HG02970 (cell line): Measurements from ENCODE around the gene PPIL4.
"Not testable (repeated sequence)": the region's sequence is repeated elsewhere in the genome, so short reads cannot be mapped to it uniquely, and the experiment has no call there.

Experiments used
- ATAC-seq: cut with Tn5 transposase; IDR thresholded peaks from one replicate; pipeline ENCODE4 v1.9.1; 2021; ENCODE audit warnings: mild to moderate bottlenecking, moderate library complexity, moderate number of reproducible peaks; ENCODE audit not compliant: unreplicated experiment, low FRiP score

PPIL4 gene

DNA sequence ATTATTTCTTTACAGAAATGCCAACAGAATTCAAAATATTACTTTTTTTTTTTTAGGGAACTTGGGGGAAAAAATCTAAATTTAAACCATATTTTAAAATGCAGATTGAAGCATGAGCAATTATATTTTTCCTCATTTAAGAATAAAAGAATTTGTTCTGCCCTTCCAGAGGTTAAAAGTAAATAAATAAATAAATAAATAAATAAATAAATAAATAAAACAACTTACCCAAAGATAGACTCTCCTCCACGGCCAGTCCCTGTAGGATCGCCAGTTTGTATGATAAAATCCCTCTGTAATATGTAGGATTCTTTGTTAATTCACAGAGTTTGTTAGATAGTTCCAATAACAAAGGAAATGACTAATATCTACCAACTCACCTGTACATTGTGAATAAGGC lies 4.7 kb downstream of the PPIL4 start:
- ATAC-seq, result no peak

DNA sequence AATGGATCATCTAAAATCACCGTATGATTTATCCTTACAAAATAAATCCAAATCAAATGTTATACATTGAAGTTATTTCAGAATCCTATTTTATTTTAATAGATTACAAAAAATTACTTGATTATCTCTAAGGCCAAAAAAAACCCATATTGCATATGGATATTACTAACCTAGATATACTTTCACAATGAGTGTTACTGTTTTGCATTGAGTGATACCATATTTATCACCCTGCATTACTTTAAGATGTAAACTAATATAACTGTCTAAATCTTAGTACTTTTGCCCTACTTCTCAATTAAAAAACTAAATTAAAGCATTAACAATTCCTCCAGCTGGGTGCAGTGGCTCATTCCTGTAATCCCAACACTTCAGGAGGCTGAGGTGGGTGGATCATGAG lies 11.1 kb downstream of the PPIL4 start:
- ATAC-seq, result no peak

DNA sequence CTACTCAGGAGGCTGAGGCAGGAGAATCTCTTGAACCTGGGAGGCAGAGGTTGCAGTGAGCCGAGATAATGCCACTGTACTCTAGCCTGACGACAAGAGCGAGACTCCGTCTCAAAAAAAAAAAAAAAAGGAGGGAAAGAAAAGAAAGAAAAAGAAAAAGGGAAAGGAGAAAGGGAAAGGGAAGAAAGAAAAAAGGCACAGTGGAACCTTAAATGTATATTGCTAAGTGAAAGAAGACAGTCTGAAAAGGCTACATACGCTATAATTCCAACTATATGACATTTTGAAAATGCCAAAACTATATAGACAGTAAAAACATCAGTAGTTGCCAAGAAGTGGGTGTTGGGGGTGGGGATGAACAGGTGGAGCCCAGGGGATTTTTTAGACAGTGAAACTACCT lies 16.2 kb downstream of the PPIL4 start:
- no peak for ATAC-seq

DNA sequence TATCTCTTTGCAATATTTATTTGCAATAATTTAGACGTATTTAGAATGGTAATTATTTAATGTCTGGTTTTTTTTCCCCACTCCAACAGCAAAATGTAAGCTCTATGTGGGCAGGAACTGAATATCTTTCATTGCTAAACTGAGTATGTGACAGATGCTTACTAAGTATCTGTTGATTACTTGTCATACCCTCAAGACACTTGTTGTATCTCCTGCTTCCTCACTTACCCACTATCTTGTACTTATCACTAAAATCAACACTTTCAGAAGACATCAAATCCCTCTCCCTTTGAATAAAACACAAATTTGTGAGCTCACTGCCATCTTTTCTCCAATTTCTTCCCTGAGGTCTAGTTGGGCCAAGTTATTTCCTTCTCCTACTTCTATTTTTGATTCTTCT lies 30.3 kb downstream of the PPIL4 start:
- ATAC-seq, result no peak

DNA sequence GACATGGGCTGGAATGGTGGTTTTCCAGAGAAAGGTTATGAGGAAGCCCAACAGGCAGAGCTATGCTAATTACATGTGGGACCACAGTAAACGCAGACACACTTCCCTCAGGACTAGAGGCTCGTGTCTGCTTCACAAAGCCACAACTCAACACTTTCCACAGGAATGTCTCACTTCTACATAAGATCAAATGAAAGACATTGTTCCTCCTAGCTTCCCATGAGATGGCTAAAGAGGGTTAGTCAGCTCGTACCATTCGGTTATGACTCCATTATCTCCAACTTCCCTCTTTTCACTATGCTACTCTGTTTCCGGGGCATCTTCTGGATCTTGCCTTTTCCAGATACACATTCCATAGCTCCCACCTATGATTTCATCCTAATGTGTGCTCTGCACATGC lies 31.9 kb downstream of the PPIL4 start:
- no peak for ATAC-seq

DNA sequence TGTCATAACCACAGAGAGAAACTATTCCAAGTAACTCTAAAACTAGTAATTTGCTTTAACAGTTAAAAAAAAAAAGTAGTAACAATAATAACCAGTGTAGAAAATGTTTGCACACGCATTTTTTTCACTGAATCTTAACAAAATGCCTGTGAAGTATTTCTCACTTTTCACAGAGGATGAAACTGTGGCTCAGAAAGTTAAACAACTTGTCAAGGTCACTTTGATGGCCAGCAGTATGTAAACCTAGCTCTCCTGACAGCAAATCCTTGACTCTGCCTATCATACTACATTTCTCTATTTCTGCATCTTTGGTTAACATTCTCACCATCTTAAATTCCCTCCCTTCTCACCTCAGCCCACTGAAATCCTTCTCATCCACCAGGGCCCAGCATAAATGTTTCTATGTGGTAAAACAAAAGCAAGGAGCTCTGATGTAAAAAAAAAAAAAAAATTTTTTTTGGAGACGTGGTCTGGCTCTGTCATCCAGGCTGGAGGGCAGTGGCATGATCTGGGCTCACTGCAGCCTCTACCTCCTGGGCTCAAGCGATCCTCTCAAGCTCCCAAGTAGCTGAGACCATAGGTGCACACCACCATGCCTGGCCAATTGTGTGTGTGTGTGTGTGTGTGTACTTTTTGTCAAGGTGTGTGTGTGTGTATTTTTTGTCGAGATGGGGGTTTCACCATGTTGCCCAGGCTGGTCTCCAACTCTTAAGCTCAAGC lies 34.9 kb downstream of the PPIL4 start:
- ATAC-seq, result no peak

DNA sequence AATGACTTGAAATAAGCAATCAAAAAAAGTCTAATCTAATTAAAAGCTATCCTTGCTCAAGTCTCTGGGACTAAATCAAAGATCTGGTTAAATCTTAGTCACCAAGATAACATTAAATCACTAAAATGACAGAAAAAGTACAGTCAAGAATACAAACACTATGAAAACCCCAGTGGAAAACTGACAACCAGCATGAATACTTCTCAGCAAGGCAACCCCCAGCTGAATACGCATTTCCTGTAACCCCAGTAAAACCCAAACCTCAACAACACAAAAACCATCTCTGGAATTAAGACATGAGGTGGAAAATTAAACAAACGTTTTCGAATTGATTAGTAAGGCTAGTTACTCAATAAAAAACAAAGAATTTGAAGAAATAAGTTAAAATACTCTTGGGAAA lies 37.4 kb downstream of the PPIL4 start:
- ATAC-seq, result no peak

DNA sequence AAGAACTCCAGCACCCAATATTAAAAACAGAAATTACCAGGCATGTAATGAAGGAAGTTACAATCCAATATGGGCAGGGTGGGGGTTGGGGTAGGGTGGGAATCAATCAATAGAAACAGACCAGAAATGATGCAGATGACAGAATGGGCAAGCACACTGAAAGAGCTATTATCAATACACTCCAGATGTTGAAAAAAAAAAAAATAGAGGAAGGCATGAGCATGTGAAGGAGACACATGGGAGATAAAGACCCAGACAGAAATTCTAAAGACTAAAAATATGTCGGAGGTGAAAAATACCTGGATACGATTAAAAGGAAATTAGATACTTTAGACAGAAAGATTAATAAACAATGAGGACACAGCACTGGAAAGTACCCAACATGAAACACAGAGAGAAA lies 42.0 kb downstream of the PPIL4 start:
- ATAC-seq, result no peak

DNA sequence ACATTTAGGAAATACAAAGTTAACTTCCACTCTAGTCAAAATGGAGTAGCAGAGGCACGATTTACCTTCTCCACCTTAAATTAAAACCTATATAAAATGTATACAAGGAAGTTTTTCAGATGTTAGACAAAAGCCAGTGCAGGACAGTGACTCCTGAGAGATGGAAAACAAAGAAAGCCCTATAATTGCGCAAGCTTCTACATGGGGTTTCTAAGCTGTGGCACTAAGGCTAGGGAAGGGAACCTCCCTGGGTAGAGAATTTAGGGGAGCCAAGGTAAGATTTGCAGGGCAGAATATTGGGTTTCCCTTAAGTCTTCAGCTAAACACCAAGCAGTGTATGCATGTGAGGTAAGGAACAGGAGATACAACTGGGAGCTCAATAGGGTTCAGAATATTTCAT lies 42.6 kb downstream of the PPIL4 start:
- ATAC-seq, result no peak

DNA sequence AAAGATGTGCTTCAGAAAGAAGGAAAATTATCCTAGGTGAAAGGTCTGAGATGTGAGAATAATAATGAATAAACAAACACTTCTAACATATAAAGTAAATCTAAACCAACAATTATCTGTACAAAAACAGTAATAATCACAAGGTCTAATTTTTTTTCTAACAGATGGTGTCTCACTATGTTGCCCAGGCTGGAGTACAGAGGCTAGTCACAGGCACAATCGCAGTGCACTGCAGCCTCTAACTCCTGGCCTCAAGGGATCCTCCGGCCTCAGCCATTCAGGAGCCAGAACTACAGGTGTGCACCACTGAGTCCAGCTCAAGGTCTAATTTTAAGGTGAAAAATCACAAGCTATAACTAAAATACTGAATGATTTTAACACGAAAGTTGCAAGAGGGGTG lies 44.1 kb downstream of the PPIL4 start:
- ATAC-seq, result no peak

DNA sequence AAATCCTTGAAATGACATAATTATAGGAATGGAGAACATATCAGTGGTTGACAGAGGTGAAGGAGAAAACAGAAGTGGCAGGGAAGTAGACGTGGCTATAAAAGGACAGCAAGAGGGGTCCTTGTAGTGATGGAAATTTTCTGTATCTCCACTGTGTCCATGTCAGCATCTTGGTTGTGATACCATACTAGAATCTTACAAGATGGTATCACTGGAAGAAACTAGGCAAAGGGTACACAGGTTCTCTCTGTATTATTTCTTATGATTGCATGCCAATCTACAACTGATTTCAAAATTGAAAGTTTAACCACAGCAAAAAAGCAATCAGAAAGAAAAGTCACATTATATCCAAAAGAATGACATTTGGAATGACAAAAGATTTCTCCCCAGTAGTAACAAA lies 44.6 kb downstream of the PPIL4 start:
- no peak for ATAC-seq

DNA sequence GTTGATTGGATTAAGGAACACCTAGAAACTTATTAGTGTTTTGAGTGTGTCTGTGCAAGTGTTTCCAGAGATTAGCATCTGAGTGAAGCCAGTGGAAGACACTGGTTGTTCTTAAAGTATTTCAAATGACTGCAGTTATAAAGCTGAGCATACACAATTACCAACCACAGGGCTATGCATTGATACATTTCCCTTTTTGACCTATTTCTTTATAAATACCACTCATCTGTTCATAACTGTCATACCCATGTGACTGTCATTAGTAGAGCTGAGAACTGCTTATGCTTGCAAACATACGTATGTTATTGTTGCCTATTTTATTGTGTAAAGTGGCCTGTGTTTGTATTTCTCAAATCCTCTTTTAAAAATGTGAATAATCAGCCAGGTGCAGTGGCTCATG lies 45.7 kb downstream of the PPIL4 start:
- ATAC-seq, result no peak

DNA sequence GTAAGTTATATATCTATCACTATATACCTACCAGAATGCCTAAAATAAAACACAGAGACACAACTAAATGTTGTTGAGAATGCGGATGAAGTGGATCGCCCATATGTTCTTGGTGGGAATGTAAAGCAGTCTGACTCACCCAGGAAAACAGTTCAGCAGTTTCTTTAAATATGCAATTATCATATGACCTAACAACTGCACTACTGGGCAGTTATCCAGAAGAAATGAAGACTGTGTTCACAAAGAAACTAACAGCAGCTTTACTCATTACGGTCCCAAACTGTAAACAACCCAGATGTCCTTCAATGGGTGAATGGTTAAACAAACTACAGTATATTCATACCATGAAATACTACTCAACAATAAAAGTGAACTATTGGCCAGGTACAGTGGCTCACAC lies 46.8 kb downstream of the PPIL4 start:
- ATAC-seq, result no peak

DNA sequence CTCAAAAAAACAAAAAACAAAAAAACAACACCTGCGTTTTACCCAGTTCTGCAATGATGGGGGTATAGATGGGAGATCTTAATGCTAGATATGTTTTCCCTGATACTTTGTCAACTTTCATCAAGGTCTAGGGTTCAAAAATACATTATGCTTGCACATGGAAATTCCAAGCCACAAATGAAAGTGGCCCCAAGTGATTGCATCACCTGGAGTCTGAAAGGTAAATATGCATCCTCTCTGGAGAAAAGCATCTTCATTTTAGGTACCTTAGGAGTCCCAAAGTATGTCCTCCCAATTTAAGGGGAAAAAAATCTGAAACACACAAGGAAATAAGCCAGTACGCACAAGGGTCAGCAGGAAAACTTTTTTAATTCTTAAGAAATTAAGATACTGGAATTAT lies 48.5 kb downstream of the PPIL4 start:
- no peak for ATAC-seq

DNA sequence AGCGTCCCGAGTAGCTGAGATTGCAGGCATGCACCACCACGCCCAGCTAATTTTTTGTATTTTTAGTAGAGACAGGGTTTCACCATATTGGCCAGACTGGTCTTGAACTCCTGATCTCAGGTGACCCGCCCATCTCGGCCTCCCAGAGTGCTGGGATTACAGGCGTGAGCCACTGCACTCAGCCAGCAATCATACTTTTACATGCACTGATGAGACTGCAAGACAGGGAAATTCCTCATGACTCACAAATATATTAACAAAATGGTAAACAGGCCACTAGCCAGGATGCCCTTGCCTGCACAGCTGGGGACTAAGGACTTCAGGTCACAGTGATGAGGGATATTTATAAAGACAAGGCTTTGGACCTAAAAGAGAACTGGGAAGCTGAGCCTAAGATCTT lies 49.2 kb downstream of the PPIL4 start:
- ATAC-seq, result not testable (repeated sequence)

DNA sequence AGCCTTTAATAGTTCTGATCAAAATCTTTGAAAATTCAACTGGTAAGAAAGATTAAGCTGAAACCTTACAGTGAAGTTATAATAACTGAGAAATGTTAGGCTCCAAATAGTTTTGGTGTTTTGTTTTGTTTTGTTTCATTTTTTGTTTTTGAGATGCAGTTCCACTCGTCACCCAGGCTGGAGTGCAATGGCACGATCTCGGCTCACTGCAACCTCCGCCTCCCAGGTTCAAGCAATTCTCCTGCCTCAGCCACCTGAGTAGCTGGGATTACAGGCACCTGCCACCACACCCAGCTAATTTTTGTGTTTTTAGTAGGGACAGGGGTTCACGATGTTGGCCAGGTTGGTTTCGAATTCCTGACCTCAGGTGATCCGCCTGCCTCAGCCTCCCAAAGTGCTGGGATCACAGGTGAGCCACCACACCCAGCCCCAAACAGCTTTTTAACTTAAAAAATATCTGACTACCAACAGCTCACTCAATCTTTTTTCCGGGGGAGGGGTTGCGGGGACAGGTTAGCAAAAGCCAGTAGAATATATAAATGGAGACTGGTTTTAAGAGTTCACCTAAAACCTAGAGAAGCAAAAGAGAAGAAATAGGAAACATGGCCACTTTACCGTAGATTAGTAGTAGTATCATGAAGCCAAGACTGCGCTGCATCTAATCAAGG lies 50.4 kb downstream of the PPIL4 start:
- not testable (repeated sequence) for ATAC-seq

DNA sequence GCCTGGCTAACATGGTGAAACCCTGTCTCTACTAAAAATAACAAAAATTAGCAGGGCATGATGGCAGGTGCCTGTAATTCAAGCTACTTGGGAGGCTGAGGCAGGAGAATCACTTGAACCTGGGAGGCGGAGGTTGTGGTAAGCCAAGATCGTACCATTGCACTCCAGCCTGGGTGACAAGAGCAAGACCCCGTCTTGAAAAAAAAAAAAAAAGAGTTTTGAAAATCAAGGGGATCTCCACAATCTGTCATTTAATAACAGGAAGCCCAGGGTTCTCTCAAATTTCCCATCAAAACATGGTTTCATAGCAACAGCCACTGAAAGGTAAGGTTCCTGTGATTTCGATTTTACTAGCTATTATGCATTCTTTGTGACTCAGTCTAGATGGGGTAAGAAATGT lies 51.0 kb downstream of the PPIL4 start:
- not testable (repeated sequence) for ATAC-seq

DNA sequence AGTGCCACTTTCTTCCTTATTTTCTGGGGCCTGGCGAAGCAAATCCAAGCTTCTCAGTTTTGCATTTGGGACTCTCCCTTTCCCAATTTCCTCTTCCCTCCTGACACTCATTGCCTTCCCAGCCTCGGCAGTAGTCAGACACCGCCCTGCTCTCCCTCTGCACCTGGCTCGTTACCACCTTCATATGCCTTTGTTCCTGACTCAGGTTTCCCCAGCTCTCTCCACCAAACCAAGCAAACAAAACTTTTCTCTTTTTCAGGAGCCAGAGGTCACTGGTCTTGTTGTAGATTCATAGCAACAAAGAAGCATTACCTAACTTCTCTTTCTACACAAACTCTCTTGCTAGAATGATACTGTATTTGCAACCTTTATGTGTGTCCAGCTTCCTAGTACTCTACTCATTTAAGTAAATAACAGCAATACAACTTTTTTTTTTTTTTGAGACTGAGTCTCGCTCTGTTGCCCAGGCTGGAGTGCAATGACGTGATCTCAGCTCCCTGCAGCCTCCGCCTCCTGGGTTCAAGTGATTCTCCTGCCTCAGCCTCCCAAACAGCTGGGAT lies 52.0 kb downstream of the PPIL4 start:
- no peak for ATAC-seq

DNA sequence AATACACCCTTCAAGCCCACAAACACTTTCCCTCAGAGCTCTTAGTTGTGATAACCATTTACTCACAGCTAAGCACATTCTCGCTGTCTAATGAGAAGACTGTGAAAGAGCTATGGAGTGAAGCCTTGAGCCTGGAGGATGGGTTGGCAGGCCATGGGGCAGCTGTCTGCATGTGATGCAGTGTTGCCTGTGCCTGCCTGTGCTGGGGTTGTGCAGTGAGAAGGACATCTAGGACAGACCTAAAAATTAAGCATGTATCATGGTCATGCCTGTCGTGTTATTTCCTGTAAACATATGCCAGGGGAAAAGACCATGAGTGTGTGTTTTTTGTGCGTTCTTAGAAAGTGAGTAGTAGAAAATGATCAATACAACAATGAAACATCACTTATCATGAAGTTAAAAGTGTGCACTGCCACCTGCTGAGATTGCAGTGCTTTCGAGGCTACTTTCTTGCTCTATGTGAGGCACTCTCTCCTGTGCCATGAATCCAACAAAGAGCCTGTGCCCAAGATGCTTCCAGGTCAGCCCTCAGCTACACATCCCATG lies 53.0 kb downstream of the PPIL4 start:
- no peak for ATAC-seq

DNA sequence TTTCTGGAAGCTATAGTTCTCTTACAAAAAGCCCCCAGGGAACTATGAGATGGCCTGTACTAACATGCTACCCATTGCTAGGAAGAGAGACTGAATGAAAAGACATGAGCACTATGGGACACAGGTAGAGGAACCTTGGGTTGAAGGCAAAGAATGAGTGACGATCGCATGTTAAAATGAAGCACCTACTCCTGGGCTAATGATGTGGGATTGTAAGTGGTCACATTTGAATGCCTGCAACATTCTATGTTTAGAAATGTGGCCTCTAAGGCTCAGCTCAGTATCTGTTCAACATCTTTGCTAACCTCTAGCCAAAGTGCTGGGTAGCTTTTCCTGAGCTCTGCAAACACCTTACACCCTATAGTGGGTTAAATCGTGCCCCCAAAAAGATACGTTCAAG lies 55.9 kb downstream of the PPIL4 start:
- ATAC-seq, result no peak

DNA sequence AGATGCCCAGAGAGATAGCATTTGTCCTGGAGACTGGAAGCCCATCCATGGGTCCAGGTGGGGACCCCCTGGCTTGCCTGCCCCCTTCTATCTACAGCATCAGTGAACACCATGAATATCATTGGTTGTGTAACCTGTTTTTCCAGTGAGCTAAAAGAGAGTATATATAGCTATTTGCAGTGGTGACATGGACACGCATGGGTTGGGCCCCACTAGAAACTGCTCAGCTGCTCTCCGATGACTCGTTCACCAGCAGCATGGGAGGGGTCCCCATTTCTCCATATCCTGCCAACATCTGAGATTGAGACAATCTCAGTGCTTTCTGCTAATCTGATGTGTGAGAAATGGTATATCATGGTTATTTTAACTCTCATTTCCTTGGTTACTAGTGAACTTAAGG lies 57.0 kb downstream of the PPIL4 start:
- no peak for ATAC-seq

DNA sequence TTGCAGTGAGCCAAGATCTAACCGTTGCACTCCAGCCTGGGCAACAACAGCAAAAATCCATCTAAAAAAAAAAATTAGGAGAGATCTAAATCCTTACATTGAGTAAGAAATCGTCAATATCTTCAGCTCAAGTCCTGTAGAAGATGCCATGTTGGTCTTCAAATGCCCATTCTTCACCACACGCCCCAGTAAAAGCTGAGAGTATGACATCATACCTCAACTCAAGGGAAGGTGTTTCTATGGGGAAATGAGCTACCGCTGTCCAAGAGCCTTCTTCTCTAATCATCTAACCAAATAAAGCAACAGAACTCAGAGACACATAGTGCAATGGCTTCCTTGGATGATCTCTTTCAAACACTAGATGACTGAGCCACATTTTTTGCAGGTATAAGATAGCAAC lies 58.5 kb downstream of the PPIL4 start:
- ATAC-seq, result no peak
